ENCODE results near the gene COPS9.

- TF ChIP-seq NRF1 (conservative IDR thresholded peaks at IDR 0.05; ENCODE audit: low read depth, low read length), result no peak
- TF ChIP-seq, protein P1, sequence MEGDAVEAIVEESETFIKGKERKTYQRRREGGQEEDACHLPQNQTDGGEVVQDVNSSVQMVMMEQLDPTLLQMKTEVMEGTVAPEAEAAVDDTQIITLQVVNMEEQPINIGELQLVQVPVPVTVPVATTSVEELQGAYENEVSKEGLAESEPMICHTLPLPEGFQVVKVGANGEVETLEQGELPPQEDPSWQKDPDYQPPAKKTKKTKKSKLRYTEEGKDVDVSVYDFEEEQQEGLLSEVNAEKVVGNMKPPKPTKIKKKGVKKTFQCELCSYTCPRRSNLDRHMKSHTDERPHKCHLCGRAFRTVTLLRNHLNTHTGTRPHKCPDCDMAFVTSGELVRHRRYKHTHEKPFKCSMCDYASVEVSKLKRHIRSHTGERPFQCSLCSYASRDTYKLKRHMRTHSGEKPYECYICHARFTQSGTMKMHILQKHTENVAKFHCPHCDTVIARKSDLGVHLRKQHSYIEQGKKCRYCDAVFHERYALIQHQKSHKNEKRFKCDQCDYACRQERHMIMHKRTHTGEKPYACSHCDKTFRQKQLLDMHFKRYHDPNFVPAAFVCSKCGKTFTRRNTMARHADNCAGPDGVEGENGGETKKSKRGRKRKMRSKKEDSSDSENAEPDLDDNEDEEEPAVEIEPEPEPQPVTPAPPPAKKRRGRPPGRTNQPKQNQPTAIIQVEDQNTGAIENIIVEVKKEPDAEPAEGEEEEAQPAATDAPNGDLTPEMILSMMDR (IDR thresholded peaks at IDR 0.05 in 2 of 3, conservative IDR thresholded peaks at IDR 0.05 in 1 of 3; ENCODE audit: control insufficient read depth in 2 of 3, extremely low read depth in 1 of 3, insufficient read depth in 1 of 3, low read depth in 3 of 3, low read length in 3 of 3), result no peak
- no peak for TF ChIP-seq TARDBP (IDR thresholded peaks at IDR 0.05; ENCODE audit: borderline replicate concordance)
Measured at GRCh38 chr2:240174496-240174895, 38.4 kb upstream of the COPS9 start.
